WTC11 (cell line): ENCODE results near the gene ETNK2. TPM values are rescaled to one million over a fixed set of nuclear protein-coding genes. Genes with fewer than 3 reads are reported as not detected.

Experiments used
- ATAC-seq: fragments of 200-7000 bp; cut with Tn5 transposase; 2 replicates; pipeline ENCODE4 v1.10.0; 2021; ENCODE audit warnings: mild to moderate bottlenecking, moderate library complexity
- CTCF ChIA-PET: fragments of 300-600 bp; sonication (Branson Sonifier 250); formaldehyde crosslinking; loops from one replicate; lab custom pipeline; 2021; ENCODE audit warnings: antibody characterized with exemption; lab: Charles Lee
- POLR2A ChIA-PET: fragments of 350-600 bp; sonication (Branson Sonifier 250); formaldehyde crosslinking; loops from one replicate; lab custom pipeline; 2021; ENCODE audit warnings: antibody characterized with exemption; lab: Charles Lee
- DNase-seq: peaks from one replicate; pipeline ENCODE4 v3.0.0; 2021; ENCODE audit warnings: low spot score
- H3K27ac Mint-ChIP-seq: 2 replicates; pipeline ENCODE4 v1.8.0; 2021; ENCODE audit warnings: mixed read lengths
- H3K27me3 Mint-ChIP-seq: 2 replicates; pipeline ENCODE4 v1.8.0; 2021; ENCODE audit warnings: low read depth, mild to moderate bottlenecking, moderate library complexity, mixed read lengths
- H3K36me3 Mint-ChIP-seq: 2 replicates; pipeline ENCODE4 v1.8.0; 2021; ENCODE audit warnings: mixed read lengths
- H3K4me1 Mint-ChIP-seq: 2 replicates; pipeline ENCODE4 v1.8.0; 2022; ENCODE audit warnings: mixed read lengths
- H3K4me3 Mint-ChIP-seq: 2 replicates; pipeline ENCODE4 v1.8.0; 2021; ENCODE audit warnings: mild to moderate bottlenecking, moderate library complexity, mixed read lengths
- H3K9me3 Mint-ChIP-seq: 2 replicates; pipeline ENCODE4 v1.8.0; 2021; ENCODE audit warnings: mixed read lengths
- CBFB ChIP-seq: sonication (generic); formaldehyde crosslinking; IDR thresholded peaks from 2 replicates; pipeline ENCODE4 v1.8.1; 2022; ENCODE audit warnings: mild to moderate bottlenecking, low read depth, missing genetic modification reagents
- ESRRA ChIP-seq: sonication (generic); formaldehyde crosslinking; IDR thresholded peaks from 2 replicates; pipeline ENCODE4 v1.8.1; 2022; ENCODE audit warnings: mild to moderate bottlenecking, missing genetic modification reagents, borderline replicate concordance
- FOXK1 ChIP-seq: sonication (generic); formaldehyde crosslinking; IDR thresholded peaks from 2 replicates; pipeline ENCODE4 v1.8.0; 2022; ENCODE audit warnings: mild to moderate bottlenecking, moderate library complexity, missing genetic modification reagents
- MXD4 ChIP-seq: fragments of 250-450 bp; sonication (Bioruptor Pico); IDR thresholded peaks from 2 replicates; pipeline ENCODE4 v1.8.0; 2021; ENCODE audit warnings: mild to moderate bottlenecking, moderate library complexity, borderline replicate concordance
- NR3C1 ChIP-seq: sonication (generic); formaldehyde crosslinking; conservative IDR thresholded peaks from 2 replicates; pipeline ENCODE4 v1.8.1; 2023; ENCODE audit warnings: low read depth, mild to moderate bottlenecking, missing genetic modification reagents
- ZNF121 ChIP-seq: sonication (generic); formaldehyde crosslinking; IDR thresholded peaks from 2 replicates; pipeline ENCODE4 v1.8.0; 2023; ENCODE audit warnings: missing genetic modification reagents
- ZNF416 ChIP-seq: fragments of 250-450 bp; sonication (Bioruptor Pico); IDR thresholded peaks from 2 replicates; pipeline ENCODE4 v1.9.0; 2021; ENCODE audit warnings: mild to moderate bottlenecking, inconsistent platforms
- total RNA-seq: library from RNA; stranded (reverse); gene quantifications from 3 replicates; pipeline ENCODE4 v1.2.3, GENCODE V29; 2021
- TF ChIP-seq, protein P1 (sequence below): sonication (generic); formaldehyde crosslinking; IDR thresholded peaks from 2 replicates; pipeline ENCODE4 v1.8.0; 2022; ENCODE audit warnings: mild to moderate bottlenecking, missing genetic modification reagents
- TF ChIP-seq, protein P2 (sequence below): sonication (generic); formaldehyde crosslinking; IDR thresholded peaks from 2 replicates; pipeline ENCODE4 v1.8.0; 2022; ENCODE audit warnings: missing genetic modification reagents
- TF ChIP-seq, protein P3 (sequence below): sonication (generic); formaldehyde crosslinking; IDR thresholded peaks from 2 replicates; pipeline ENCODE4 v1.8.1; 2022; ENCODE audit warnings: missing genetic modification reagents, borderline replicate concordance
- TF ChIP-seq, protein P4 (sequence below): sonication (generic); formaldehyde crosslinking; IDR thresholded peaks from 2 replicates; pipeline ENCODE4 v1.8.1; 2023; ENCODE audit warnings: mild to moderate bottlenecking, missing genetic modification reagents, borderline replicate concordance
- TF ChIP-seq, protein P5 (sequence below): sonication (generic); formaldehyde crosslinking; IDR thresholded peaks from 2 replicates; pipeline ENCODE4 v1.8.0; 2022; ENCODE audit warnings: mild to moderate bottlenecking, missing genetic modification reagents
- TF ChIP-seq, protein P6 (sequence below): fragments of 250-450 bp; sonication (Bioruptor Pico); IDR thresholded peaks from 2 replicates; pipeline ENCODE4 v1.8.0; 2021; ENCODE audit warnings: mild to moderate bottlenecking
- TF ChIP-seq, protein P7 (sequence below): sonication (generic); formaldehyde crosslinking; IDR thresholded peaks from 2 replicates; pipeline ENCODE4 v1.8.1; 2023; ENCODE audit warnings: mild to moderate bottlenecking, missing genetic modification reagents
- TF ChIP-seq, protein P8 (sequence below): sonication (generic); formaldehyde crosslinking; IDR thresholded peaks from 2 replicates; pipeline ENCODE4 v1.8.1; 2023; ENCODE audit warnings: mild to moderate bottlenecking, missing genetic modification reagents, moderate library complexity
- TF ChIP-seq, protein P9 (sequence below): fragments of 250-450 bp; sonication (Bioruptor Pico); conservative IDR thresholded peaks from 2 replicates; pipeline ENCODE4 v1.9.0; 2021; ENCODE audit warnings: mild to moderate bottlenecking

ETNK2 gene
- total RNA-seq, 1 experiment from 2014 or later, result 19.7 TPM

DNA sequence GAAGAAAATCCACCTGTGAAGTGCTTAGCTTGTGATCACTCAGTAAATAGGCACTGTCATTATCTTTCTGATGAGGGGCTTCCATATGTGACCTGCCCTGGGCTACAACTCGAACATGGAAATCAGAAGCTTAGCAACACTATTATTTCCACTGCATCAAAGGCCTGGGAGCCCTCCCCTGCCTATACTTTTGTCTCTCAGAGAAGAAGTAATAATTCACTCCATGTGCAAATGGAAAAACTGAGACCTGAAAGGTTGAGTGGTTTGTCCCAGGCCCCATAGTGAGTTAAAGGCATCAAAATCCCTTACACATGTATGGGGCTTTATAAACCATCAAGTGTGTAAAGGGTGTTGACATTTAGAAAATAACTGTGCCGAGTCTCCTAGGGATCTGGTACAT lies 58.1 kb downstream of the ETNK2 start:
- DNase-seq (no peak), ATAC-seq (no peak)
- H3K9me3 Mint-ChIP-seq, result no peaks in the 10 kb centered on the region
- peaks cover 86% of the 10 kb centered on the region for H3K4me1 Mint-ChIP-seq
- no peaks in the 10 kb centered on the region for H3K27me3 Mint-ChIP-seq
- ChIA-PET CTCF (interaction anchor here (0.5 to 2.7 kb wide), 8 partner anchors 9 to 417 kb away, joined by 3 to 17 read pairs (median 4); no protein-coding TSS in a partner anchor), POLR2A (interaction anchor here (1.2 to 2.6 kb wide), 2 partner anchors 14 to 16 kb away, joined by 9 to 11 read pairs; no protein-coding TSS in a partner anchor)
- H3K27ac Mint-ChIP-seq, result peak overlapping the region; percentile 64
- peak overlapping the region; percentile 31 for H3K4me3 Mint-ChIP-seq
- no peaks in the 10 kb centered on the region; the same call in 1 of the 2 replicates for H3K36me3 Mint-ChIP-seq
- TF ChIP-seq ZNF416 (no peak), ESRRA (no peak), CBFB (no peak), FOXK1 (no peak), NR3C1 (CRISPR knock-in tag) (no peak), MXD4 (CRISPR knock-in tag) (no peak), ZNF121 (CRISPR knock-in tag) (no peak)
- TF ChIP-seq, protein P1, sequence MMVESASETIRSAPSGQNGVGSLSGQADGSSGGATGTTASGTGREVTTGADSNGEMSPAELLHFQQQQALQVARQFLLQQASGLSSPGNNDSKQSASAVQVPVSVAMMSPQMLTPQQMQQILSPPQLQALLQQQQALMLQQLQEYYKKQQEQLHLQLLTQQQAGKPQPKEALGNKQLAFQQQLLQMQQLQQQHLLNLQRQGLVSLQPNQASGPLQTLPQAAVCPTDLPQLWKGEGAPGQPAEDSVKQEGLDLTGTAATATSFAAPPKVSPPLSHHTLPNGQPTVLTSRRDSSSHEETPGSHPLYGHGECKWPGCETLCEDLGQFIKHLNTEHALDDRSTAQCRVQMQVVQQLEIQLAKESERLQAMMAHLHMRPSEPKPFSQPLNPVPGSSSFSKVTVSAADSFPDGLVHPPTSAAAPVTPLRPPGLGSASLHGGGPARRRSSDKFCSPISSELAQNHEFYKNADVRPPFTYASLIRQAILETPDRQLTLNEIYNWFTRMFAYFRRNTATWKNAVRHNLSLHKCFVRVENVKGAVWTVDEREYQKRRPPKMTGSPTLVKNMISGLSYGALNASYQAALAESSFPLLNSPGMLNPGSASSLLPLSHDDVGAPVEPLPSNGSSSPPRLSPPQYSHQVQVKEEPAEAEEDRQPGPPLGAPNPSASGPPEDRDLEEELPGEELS (CRISPR knock-in tag), result no peak
- TF ChIP-seq, protein P2, sequence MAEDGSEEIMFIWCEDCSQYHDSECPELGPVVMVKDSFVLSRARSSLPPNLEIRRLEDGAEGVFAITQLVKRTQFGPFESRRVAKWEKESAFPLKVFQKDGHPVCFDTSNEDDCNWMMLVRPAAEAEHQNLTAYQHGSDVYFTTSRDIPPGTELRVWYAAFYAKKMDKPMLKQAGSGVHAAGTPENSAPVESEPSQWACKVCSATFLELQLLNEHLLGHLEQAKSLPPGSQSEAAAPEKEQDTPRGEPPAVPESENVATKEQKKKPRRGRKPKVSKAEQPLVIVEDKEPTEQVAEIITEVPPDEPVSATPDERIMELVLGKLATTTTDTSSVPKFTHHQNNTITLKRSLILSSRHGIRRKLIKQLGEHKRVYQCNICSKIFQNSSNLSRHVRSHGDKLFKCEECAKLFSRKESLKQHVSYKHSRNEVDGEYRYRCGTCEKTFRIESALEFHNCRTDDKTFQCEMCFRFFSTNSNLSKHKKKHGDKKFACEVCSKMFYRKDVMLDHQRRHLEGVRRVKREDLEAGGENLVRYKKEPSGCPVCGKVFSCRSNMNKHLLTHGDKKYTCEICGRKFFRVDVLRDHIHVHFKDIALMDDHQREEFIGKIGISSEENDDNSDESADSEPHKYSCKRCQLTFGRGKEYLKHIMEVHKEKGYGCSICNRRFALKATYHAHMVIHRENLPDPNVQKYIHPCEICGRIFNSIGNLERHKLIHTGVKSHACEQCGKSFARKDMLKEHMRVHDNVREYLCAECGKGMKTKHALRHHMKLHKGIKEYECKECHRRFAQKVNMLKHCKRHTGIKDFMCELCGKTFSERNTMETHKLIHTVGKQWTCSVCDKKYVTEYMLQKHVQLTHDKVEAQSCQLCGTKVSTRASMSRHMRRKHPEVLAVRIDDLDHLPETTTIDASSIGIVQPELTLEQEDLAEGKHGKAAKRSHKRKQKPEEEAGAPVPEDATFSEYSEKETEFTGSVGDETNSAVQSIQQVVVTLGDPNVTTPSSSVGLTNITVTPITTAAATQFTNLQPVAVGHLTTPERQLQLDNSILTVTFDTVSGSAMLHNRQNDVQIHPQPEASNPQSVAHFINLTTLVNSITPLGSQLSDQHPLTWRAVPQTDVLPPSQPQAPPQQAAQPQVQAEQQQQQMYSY, result no peak
- TF ChIP-seq, protein P3, sequence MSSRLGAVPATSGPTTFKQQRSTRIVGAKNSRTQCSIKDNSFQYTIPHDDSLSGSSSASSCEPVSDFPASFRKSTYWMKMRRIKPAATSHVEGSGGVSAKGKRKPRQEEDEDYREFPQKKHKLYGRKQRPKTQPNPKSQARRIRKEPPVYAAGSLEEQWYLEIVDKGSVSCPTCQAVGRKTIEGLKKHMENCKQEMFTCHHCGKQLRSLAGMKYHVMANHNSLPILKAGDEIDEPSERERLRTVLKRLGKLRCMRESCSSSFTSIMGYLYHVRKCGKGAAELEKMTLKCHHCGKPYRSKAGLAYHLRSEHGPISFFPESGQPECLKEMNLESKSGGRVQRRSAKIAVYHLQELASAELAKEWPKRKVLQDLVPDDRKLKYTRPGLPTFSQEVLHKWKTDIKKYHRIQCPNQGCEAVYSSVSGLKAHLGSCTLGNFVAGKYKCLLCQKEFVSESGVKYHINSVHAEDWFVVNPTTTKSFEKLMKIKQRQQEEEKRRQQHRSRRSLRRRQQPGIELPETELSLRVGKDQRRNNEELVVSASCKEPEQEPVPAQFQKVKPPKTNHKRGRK, result no peak
- TF ChIP-seq, protein P4, sequence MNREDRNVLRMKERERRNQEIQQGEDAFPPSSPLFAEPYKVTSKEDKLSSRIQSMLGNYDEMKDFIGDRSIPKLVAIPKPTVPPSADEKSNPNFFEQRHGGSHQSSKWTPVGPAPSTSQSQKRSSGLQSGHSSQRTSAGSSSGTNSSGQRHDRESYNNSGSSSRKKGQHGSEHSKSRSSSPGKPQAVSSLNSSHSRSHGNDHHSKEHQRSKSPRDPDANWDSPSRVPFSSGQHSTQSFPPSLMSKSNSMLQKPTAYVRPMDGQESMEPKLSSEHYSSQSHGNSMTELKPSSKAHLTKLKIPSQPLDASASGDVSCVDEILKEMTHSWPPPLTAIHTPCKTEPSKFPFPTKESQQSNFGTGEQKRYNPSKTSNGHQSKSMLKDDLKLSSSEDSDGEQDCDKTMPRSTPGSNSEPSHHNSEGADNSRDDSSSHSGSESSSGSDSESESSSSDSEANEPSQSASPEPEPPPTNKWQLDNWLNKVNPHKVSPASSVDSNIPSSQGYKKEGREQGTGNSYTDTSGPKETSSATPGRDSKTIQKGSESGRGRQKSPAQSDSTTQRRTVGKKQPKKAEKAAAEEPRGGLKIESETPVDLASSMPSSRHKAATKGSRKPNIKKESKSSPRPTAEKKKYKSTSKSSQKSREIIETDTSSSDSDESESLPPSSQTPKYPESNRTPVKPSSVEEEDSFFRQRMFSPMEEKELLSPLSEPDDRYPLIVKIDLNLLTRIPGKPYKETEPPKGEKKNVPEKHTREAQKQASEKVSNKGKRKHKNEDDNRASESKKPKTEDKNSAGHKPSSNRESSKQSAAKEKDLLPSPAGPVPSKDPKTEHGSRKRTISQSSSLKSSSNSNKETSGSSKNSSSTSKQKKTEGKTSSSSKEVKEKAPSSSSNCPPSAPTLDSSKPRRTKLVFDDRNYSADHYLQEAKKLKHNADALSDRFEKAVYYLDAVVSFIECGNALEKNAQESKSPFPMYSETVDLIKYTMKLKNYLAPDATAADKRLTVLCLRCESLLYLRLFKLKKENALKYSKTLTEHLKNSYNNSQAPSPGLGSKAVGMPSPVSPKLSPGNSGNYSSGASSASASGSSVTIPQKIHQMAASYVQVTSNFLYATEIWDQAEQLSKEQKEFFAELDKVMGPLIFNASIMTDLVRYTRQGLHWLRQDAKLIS (CRISPR knock-in tag), result no peak
- TF ChIP-seq, protein P5, sequence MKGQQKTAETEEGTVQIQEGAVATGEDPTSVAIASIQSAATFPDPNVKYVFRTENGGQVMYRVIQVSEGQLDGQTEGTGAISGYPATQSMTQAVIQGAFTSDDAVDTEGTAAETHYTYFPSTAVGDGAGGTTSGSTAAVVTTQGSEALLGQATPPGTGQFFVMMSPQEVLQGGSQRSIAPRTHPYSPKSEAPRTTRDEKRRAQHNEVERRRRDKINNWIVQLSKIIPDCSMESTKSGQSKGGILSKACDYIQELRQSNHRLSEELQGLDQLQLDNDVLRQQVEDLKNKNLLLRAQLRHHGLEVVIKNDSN, result no peak
- TF ChIP-seq, protein P6, sequence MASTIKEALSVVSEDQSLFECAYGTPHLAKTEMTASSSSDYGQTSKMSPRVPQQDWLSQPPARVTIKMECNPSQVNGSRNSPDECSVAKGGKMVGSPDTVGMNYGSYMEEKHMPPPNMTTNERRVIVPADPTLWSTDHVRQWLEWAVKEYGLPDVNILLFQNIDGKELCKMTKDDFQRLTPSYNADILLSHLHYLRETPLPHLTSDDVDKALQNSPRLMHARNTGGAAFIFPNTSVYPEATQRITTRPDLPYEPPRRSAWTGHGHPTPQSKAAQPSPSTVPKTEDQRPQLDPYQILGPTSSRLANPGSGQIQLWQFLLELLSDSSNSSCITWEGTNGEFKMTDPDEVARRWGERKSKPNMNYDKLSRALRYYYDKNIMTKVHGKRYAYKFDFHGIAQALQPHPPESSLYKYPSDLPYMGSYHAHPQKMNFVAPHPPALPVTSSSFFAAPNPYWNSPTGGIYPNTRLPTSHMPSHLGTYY (CRISPR knock-in tag), result no peak
- TF ChIP-seq, protein P7, sequence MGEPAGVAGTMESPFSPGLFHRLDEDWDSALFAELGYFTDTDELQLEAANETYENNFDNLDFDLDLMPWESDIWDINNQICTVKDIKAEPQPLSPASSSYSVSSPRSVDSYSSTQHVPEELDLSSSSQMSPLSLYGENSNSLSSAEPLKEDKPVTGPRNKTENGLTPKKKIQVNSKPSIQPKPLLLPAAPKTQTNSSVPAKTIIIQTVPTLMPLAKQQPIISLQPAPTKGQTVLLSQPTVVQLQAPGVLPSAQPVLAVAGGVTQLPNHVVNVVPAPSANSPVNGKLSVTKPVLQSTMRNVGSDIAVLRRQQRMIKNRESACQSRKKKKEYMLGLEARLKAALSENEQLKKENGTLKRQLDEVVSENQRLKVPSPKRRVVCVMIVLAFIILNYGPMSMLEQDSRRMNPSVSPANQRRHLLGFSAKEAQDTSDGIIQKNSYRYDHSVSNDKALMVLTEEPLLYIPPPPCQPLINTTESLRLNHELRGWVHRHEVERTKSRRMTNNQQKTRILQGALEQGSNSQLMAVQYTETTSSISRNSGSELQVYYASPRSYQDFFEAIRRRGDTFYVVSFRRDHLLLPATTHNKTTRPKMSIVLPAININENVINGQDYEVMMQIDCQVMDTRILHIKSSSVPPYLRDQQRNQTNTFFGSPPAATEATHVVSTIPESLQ (CRISPR knock-in tag), result no peak
- TF ChIP-seq, protein P8, sequence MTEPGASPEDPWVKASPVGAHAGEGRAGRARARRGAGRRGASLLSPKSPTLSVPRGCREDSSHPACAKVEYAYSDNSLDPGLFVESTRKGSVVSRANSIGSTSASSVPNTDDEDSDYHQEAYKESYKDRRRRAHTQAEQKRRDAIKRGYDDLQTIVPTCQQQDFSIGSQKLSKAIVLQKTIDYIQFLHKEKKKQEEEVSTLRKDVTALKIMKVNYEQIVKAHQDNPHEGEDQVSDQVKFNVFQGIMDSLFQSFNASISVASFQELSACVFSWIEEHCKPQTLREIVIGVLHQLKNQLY (CRISPR knock-in tag), result no peak
- TF ChIP-seq, protein P9, sequence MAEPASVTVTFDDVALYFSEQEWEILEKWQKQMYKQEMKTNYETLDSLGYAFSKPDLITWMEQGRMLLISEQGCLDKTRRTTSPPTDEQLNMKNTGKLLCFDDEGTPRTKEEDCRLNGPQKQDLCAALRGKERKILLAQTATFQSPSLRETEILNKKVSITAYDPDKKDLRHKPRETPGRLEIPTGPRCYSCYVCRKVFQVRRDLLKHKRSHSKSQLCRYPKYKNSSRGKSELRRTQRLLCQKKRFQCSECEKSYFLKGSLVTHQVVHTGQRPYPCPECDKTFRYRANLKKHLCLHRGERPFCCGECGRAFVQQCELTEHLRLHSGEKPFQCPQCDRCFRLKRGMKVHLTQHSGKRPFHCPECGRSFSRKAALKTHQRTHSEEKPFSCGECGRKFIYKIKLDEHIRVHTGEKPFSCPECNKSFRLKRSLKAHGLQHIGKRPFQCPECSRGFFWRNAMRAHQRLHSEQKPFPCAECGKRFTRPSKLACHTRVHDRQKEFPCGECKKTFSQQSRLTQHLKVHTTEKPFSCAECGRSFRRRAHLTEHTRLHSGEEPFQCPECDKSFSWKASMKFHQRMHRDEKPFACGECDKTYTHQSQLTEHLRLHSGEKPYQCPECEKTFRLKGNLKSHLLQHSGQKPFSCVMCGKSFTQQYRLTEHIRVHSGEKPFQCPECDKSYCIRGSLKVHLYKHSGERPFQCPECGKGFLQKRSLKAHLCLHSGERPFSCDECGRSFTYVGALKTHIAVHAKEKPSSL (CRISPR knock-in tag), result no peak
